Immature natural killer cell (primary cell): Measurements from ENCODE around the gene SLC24A4. TPM values are rescaled to one million over a fixed set of nuclear protein-coding genes. Genes with fewer than 3 reads are reported as not detected.
A peak's percentile ranks its signal among the peaks of the same experiment; 100 is the strongest.

Experiments used
- DNase-seq, 3 donors: peaks; one replicate each; pipeline ENCODE4 v3.0.0; 2022; ENCODE audit warnings: mixed read lengths in 1 of 3
- H3K27ac Mint-ChIP-seq, 6 donors: one replicate each; pipeline ENCODE4 v1.8.0; 2020; ENCODE audit warnings: mixed read lengths in 6 of 6, mild to moderate bottlenecking in 5 of 6, inconsistent platforms in 4 of 6, moderate library complexity in 3 of 6
- H3K27me3 Mint-ChIP-seq, 3 donors: one replicate each; pipeline ENCODE4 v1.8.0; 2020 to 2021; ENCODE audit warnings: low read depth in 3 of 3, mild to moderate bottlenecking in 3 of 3, mixed read lengths in 3 of 3, moderate library complexity in 3 of 3, inconsistent platforms in 1 of 3
- H3K36me3 Mint-ChIP-seq, 3 donors: one replicate each; pipeline ENCODE4 v1.8.0; 2020; ENCODE audit warnings: mixed read lengths in 3 of 3, inconsistent platforms in 2 of 3, mild to moderate bottlenecking in 2 of 3
- H3K4me1 Mint-ChIP-seq, 2 donors: one replicate each; pipeline ENCODE4 v1.8.0; 2020; ENCODE audit warnings: inconsistent platforms in 2 of 2, mild to moderate bottlenecking in 2 of 2, mixed read lengths in 2 of 2, moderate library complexity in 1 of 2
- H3K4me3 Mint-ChIP-seq, 5 donors: one replicate each; pipeline ENCODE4 v1.8.0; 2020; ENCODE audit warnings: mild to moderate bottlenecking in 5 of 5, mixed read lengths in 5 of 5, inconsistent platforms in 3 of 5, moderate library complexity in 3 of 5
- H3K9me3 Mint-ChIP-seq, 6 donors: one replicate each; pipeline ENCODE4 v1.8.0; 2020; ENCODE audit warnings: mild to moderate bottlenecking in 6 of 6, mixed read lengths in 6 of 6, inconsistent platforms in 4 of 6, moderate library complexity in 3 of 6
- polyA plus RNA-seq, 3 donors: library from polyadenylated mRNA; unstranded; fragments of 300-500 nt; fragmentation: Illumina TruSeq; gene quantifications; one replicate each; pipeline ENCODE4 v1.2.3, GENCODE V29; 2021

Gene SLC24A4
- polyA plus RNA-seq, 3 donors from 2014 or later = 0.05 to 0.52 (median 0.12) TPM

- peaks cover 16 to 19% of the 10 kb centered on the region in 2 donors for H3K4me1 Mint-ChIP-seq
- H3K9me3 Mint-ChIP-seq = no peaks in the 10 kb centered on the region
- H3K36me3 Mint-ChIP-seq = no peaks in the 10 kb centered on the region
- no peak overlapping the region for H3K27ac Mint-ChIP-seq
- peak in 2 of 3 donors; percentile 28 to 30 for DNase-seq
- H3K27me3 Mint-ChIP-seq = peaks cover 0 to 8% (median 6%) of the 10 kb centered on the region in 3 donors
- H3K4me3 Mint-ChIP-seq = no peak overlapping the region
Measured at GRCh38 chr14:92456215-92457015, 133.4 kb downstream of the SLC24A4 start.

GRCh38 chr14:92457016-92457565 is 134.1 kb downstream of the SLC24A4 start:
- peaks cover 0 to 6% (median 6%) of the 10 kb centered on the region in 3 donors for H3K27me3 Mint-ChIP-seq
- no peak for DNase-seq
- no peaks in the 10 kb centered on the region for H3K9me3 Mint-ChIP-seq
- H3K36me3 Mint-ChIP-seq = no peaks in the 10 kb centered on the region
- no peak overlapping the region for H3K4me3 Mint-ChIP-seq
- H3K27ac Mint-ChIP-seq = no peak overlapping the region
- H3K4me1 Mint-ChIP-seq = peaks cover 23 to 25% of the 10 kb centered on the region in 2 donors

GRCh38 chr14:92458136-92459029 is 135.4 kb downstream of the SLC24A4 start:
- Mint-ChIP-seq H3K27ac (no peak overlapping the region), H3K9me3 (no peaks in the 10 kb centered on the region), H3K4me1 (peaks cover 35 to 36% of the 10 kb centered on the region in 2 donors), H3K36me3 (no peaks in the 10 kb centered on the region), H3K27me3 (peaks cover 3 to 9% (median 6%) of the 10 kb centered on the region in 3 donors), H3K4me3 (no peak overlapping the region)
- no peak for DNase-seq

GRCh38 chr14:92459030-92459949 is 136.3 kb downstream of the SLC24A4 start:
- Mint-ChIP-seq H3K4me1 (peaks cover 40 to 42% of the 10 kb centered on the region in 2 donors), H3K27ac (peak overlapping the region in 1 of 6 donors; percentile 72), H3K4me3 (no peak overlapping the region), H3K27me3 (peaks cover 3 to 9% (median 6%) of the 10 kb centered on the region in 3 donors), H3K9me3 (no peaks in the 10 kb centered on the region), H3K36me3 (no peaks in the 10 kb centered on the region)
- no peak for DNase-seq

GRCh38 chr14:92459950-92460421 is 137.0 kb downstream of the SLC24A4 start:
- H3K36me3 Mint-ChIP-seq = no peaks in the 10 kb centered on the region

GRCh38 chr14:92460541-92460915 is 137.6 kb downstream of the SLC24A4 start:
- peak overlapping the region in 2 of 5 donors; percentile 29 to 75 for H3K4me3 Mint-ChIP-seq

More at GRCh38 chr14:92459950-92460421, 137.0 kb downstream of the SLC24A4 start:
- peak overlapping the region; percentile 84 to 97 (median 94) for H3K27ac Mint-ChIP-seq
- H3K27me3 Mint-ChIP-seq = peaks cover 3 to 9% (median 6%) of the 10 kb centered on the region in 3 donors
- DNase-seq = no peak
- H3K4me3 Mint-ChIP-seq = peak overlapping the region in 1 of 5 donors; percentile 29
- H3K4me1 Mint-ChIP-seq = peaks cover 40 to 42% of the 10 kb centered on the region in 2 donors
- H3K9me3 Mint-ChIP-seq = no peaks in the 10 kb centered on the region

GRCh38 chr14:92460916-92461579 is 138.1 kb downstream of the SLC24A4 start:
- peaks cover 42 to 43% of the 10 kb centered on the region in 2 donors for H3K4me1 Mint-ChIP-seq

More at GRCh38 chr14:92460541-92460915, 137.6 kb downstream of the SLC24A4 start:
- Mint-ChIP-seq H3K27ac (peak overlapping the region; percentile 84 to 97 (median 94)), H3K27me3 (peaks cover 3 to 9% (median 6%) of the 10 kb centered on the region in 3 donors), H3K9me3 (no peaks in the 10 kb centered on the region), H3K36me3 (no peaks in the 10 kb centered on the region), H3K4me1 (peaks cover 40 to 42% of the 10 kb centered on the region in 2 donors)
- DNase-seq = no peak

GRCh38 chr14:92461891-92462290 is 138.9 kb downstream of the SLC24A4 start:
- H3K4me1 Mint-ChIP-seq = peaks cover 42 to 43% of the 10 kb centered on the region in 2 donors
- H3K36me3 Mint-ChIP-seq = no peaks in the 10 kb centered on the region
- H3K27ac Mint-ChIP-seq = peak overlapping the region; percentile 84 to 97 (median 94)
- H3K9me3 Mint-ChIP-seq = peaks cover 0 to under 1% (median 0%) of the 10 kb centered on the region in 6 donors
- H3K27me3 Mint-ChIP-seq = peaks cover 5 to 9% (median 6%) of the 10 kb centered on the region in 3 donors
- DNase-seq = no peak
- H3K4me3 Mint-ChIP-seq = peak overlapping the region in 3 of 5 donors; percentile 72 to 79 (median 75)

More at GRCh38 chr14:92460916-92461579, 138.1 kb downstream of the SLC24A4 start:
- DNase-seq = peak; percentile 53 to 59 (median 54)
- Mint-ChIP-seq H3K9me3 (no peaks in the 10 kb centered on the region), H3K36me3 (no peaks in the 10 kb centered on the region), H3K27ac (peak overlapping the region; percentile 84 to 97 (median 94)), H3K4me3 (peak overlapping the region; percentile 59 to 79 (median 75)), H3K27me3 (peaks cover 5 to 9% (median 6%) of the 10 kb centered on the region in 3 donors)

- H3K9me3 Mint-ChIP-seq = peaks cover 0 to 5% (median 1%) of the 10 kb centered on the region in 6 donors
- H3K27me3 Mint-ChIP-seq = peaks cover 3 to 5% (median 5%) of the 10 kb centered on the region in 3 donors
- peaks cover 42 to 43% of the 10 kb centered on the region in 2 donors for H3K4me1 Mint-ChIP-seq
- peak overlapping the region; percentile 3 to 88 (median 84) for H3K27ac Mint-ChIP-seq
- DNase-seq = no peak
- H3K36me3 Mint-ChIP-seq = no peaks in the 10 kb centered on the region
- peak overlapping the region; percentile 31 to 59 (median 48) for H3K4me3 Mint-ChIP-seq
Measured at GRCh38 chr14:92462568-92462967, 139.6 kb downstream of the SLC24A4 start.

GRCh38 chr14:92463141-92463540 is 140.2 kb downstream of the SLC24A4 start:
- Mint-ChIP-seq H3K4me3 (peak overlapping the region; percentile 31 to 59 (median 48)), H3K36me3 (no peaks in the 10 kb centered on the region), H3K27ac (peak overlapping the region; percentile 3 to 88 (median 84)), H3K27me3 (peaks cover 2 to 5% (median 5%) of the 10 kb centered on the region in 3 donors), H3K9me3 (peaks cover 0 to 5% (median 1%) of the 10 kb centered on the region in 6 donors), H3K4me1 (peaks cover 42 to 43% of the 10 kb centered on the region in 2 donors)
- peak in 2 of 3 donors; percentile 7 to 17 for DNase-seq

GRCh38 chr14:92464156-92464555 is 141.2 kb downstream of the SLC24A4 start:
- no peak overlapping the region for H3K4me3 Mint-ChIP-seq
- H3K4me1 Mint-ChIP-seq = peaks cover 41 to 42% of the 10 kb centered on the region in 2 donors
- no peak for DNase-seq
- H3K27ac Mint-ChIP-seq = no peak overlapping the region
- no peaks in the 10 kb centered on the region for H3K36me3 Mint-ChIP-seq
- H3K9me3 Mint-ChIP-seq = peaks cover 0 to 5% (median 1%) of the 10 kb centered on the region in 6 donors
- H3K27me3 Mint-ChIP-seq = peaks cover 2 to 5% (median 4%) of the 10 kb centered on the region in 3 donors

- peaks cover 2 to 5% (median 4%) of the 10 kb centered on the region in 3 donors for H3K27me3 Mint-ChIP-seq
- H3K9me3 Mint-ChIP-seq = peaks cover 0 to 5% (median 1%) of the 10 kb centered on the region in 6 donors
- H3K4me1 Mint-ChIP-seq = peaks cover 40 to 42% of the 10 kb centered on the region in 2 donors
- H3K27ac Mint-ChIP-seq = no peak overlapping the region
- no peaks in the 10 kb centered on the region for H3K36me3 Mint-ChIP-seq
- H3K4me3 Mint-ChIP-seq = no peak overlapping the region
- DNase-seq = no peak
Measured at GRCh38 chr14:92464716-92465115, 141.8 kb downstream of the SLC24A4 start.
